B cell (primary cell): ENCODE measurements around the gene CCDC86.

ENCODE experiments used
- EZH2 ChIP-seq: IDR thresholded peaks from 2 replicates; pipeline ENCODE4 v1.6.1; 2012; ENCODE audit warnings: borderline replicate concordance, low read depth, mild to moderate bottlenecking, moderate library complexity, low read length; ENCODE audit not compliant: insufficient read depth, poor library complexity, severe bottlenecking
- TF ChIP-seq, protein P1 (sequence below): fragments of 200-600 bp; IDR thresholded peaks from one replicate; pipeline ENCODE4 v1.8.0; 2022; ENCODE audit warnings: antibody characterized with exemption, mild to moderate bottlenecking

DNA sequence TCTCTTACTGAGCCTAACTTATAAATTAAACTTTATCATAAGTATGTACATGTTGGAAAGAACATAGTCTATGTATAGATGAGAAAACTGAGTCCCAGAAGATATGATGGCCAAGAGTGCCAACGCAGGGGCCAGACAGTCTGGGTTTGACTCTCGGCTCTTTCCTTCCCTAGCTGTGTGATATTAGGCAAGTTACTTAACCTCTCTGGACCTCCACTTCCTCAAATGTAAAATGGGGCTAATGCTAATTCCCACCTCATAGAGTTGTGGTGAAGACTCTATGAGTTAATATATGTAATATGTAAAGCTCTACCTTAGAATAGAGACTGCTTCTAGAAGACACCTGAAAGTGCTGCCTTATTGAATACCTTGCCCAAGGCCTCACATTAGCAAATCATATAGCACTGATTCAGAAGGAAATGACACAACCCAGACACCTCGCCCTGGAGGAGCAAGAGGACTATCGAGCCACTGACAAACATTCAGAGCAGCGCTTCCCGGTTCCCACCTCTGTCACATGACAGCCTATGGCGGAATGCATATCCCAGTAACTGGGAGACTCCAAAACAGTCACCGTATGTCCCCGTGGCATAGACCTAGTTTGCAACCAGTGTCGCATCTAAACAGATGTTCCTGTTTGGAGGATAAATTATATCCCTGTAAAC is 11.3 kb upstream of the CCDC86 start:
- TF ChIP-seq, protein P1, sequence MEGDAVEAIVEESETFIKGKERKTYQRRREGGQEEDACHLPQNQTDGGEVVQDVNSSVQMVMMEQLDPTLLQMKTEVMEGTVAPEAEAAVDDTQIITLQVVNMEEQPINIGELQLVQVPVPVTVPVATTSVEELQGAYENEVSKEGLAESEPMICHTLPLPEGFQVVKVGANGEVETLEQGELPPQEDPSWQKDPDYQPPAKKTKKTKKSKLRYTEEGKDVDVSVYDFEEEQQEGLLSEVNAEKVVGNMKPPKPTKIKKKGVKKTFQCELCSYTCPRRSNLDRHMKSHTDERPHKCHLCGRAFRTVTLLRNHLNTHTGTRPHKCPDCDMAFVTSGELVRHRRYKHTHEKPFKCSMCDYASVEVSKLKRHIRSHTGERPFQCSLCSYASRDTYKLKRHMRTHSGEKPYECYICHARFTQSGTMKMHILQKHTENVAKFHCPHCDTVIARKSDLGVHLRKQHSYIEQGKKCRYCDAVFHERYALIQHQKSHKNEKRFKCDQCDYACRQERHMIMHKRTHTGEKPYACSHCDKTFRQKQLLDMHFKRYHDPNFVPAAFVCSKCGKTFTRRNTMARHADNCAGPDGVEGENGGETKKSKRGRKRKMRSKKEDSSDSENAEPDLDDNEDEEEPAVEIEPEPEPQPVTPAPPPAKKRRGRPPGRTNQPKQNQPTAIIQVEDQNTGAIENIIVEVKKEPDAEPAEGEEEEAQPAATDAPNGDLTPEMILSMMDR: no peak
- TF ChIP-seq EZH2: no peak
